Measurements from ENCODE around the gene LDAH.
"Not testable (repeated sequence)": the region's sequence is repeated elsewhere in the genome, so short reads cannot be mapped to it uniquely, and the experiment has no call there.

GRCh38 chr2:20711641-20712040 is 111.3 kb downstream of the LDAH start:
- TF ChIP-seq SP1 (IDR thresholded peaks at IDR 0.05); PKNOX1 (IDR thresholded peaks at IDR 0.05); FOXA1 (IDR thresholded peaks at IDR 0.05); CTBP1 (IDR thresholded peaks at IDR 0.05; ENCODE audit: borderline replicate concordance); NFRKB (IDR thresholded peaks at IDR 0.05); ELF4 (IDR thresholded peaks at IDR 0.05); BHLHE40 (IDR thresholded peaks at IDR 0.05; ENCODE audit: borderline replicate concordance); TARDBP (IDR thresholded peaks at IDR 0.05); ZNF384 (IDR thresholded peaks at IDR 0.05): not testable (repeated sequence)

Data from HEK293T (cell line).